HepG2 (cell line): ENCODE measurements around the gene DRC7. TPM values are rescaled to one million over a fixed set of nuclear protein-coding genes. Genes with fewer than 3 reads are reported as not detected.

ENCODE experiments used
- ATAC-seq: fragments of 200-7000 bp; cut with Tn5 transposase; 3 replicates; pipeline ENCODE4 v1.9.1; 2020; ENCODE audit warnings: mild to moderate bottlenecking, moderate library complexity
- BruUV-seq: library from RNA; stranded (reverse); fragments of 400-500 nt; replicated peaks from 2 replicates; lab custom pipeline; 2021; lab: Mats Ljungman, UMichigan
- CTCF ChIA-PET: fragments of 300-600 bp; formaldehyde crosslinking; extraction: SDS; loops from one replicate; lab custom pipeline; 2021; ENCODE audit warnings: low total read pairs, inconsistent platforms, low intra/inter-chr PET ratio; lab: Yijun Ruan, JAX
- POLR2A ChIA-PET: fragments of 350-600 bp; sonication (Branson Sonifier 250); formaldehyde crosslinking; loops from one replicate; lab custom pipeline; 2020; ENCODE audit warnings: antibody characterized with exemption, inconsistent platforms; lab: Yijun Ruan, JAX
- DNase-seq: peaks from one replicate; pipeline ENCODE4 v3.0.0-alpha.2; 2015; ENCODE audit warnings: low spot score
- FAIRE-seq: peaks from 3 replicates; lab custom pipeline; 2011; peaks lifted over from hg19 to GRCh38; lab: Jason Lieb, UNC
- H2AFZ ChIP-seq: one replicate; pipeline ENCODE4 v1.6.1; 2011; ENCODE audit warnings: low read length, inconsistent platforms
- H3K27ac ChIP-seq: fragments of 300-600 bp; 3 replicates; pipeline ENCODE4 v1.8.0; 2011; ENCODE audit warnings: mixed run types, mild to moderate bottlenecking, mixed read lengths, low read length, inconsistent platforms; ENCODE audit not compliant: insufficient read depth; ENCODE audit errors: extremely low read length
- H3K27me3 ChIP-seq, 2 experiments: fragments of 200-600 bp in 1 of 2; 2 replicates in 1 of 2; 3 replicates in 1 of 2; pipeline versions ENCODE4 v1.6.0 to v1.8.0; 2011; ENCODE audit warnings: low read length in 2 of 2, mild to moderate bottlenecking in 2 of 2, moderate library complexity in 2 of 2, inconsistent platforms in 1 of 2; ENCODE audit not compliant: insufficient read depth in 2 of 2, control insufficient read depth in 1 of 2
- H3K36me3 ChIP-seq, 2 experiments: fragments of 200-600 bp in 1 of 2; replicated peaks in 1 of 2; 2 replicates in 1 of 2; 3 replicates in 1 of 2; pipeline versions ENCODE4 v1.5.1 to v1.8.0; 2011; ENCODE audit warnings: low read length in 2 of 2, inconsistent platforms in 1 of 2; ENCODE audit not compliant: insufficient read depth in 2 of 2, control insufficient read depth in 1 of 2
- H3K4me1 ChIP-seq: 2 replicates; pipeline ENCODE4 v1.5.1; 2012; ENCODE audit warnings: low read length, inconsistent platforms; ENCODE audit not compliant: insufficient read depth
- H3K4me2 ChIP-seq: 2 replicates; pipeline ENCODE4 v1.6.0; 2011; ENCODE audit warnings: low read depth, low read length, inconsistent platforms
- H3K4me3 ChIP-seq, 3 experiments: fragments of 200-600 bp in 1 of 3; sonication (generic), shearing (Covaris generic) in 1 of 3; replicated peaks in 1 of 3; 2 replicates each; pipeline ENCODE4 v1.5.1; 2011 to 2016; ENCODE audit warnings: low read length in 3 of 3, inconsistent platforms in 2 of 3, low read depth in 2 of 3, mild to moderate bottlenecking in 2 of 3, control low read depth in 1 of 3, mixed read lengths in 1 of 3; ENCODE audit not compliant: insufficient read depth in 1 of 3
- H3K79me2 ChIP-seq: one replicate; pipeline ENCODE4 v1.6.1; 2011; ENCODE audit warnings: low read length, inconsistent platforms; ENCODE audit not compliant: insufficient read depth
- H3K9ac ChIP-seq: 2 replicates; pipeline ENCODE4 v1.6.0; 2011; ENCODE audit warnings: mild to moderate bottlenecking, low read depth, low read length, inconsistent platforms; ENCODE audit not compliant: insufficient read depth
- H3K9me3 ChIP-seq: 2 replicates; pipeline ENCODE4 v1.5.1; 2012; ENCODE audit warnings: mild to moderate bottlenecking, low read length
- H4K20me1 ChIP-seq: 2 replicates; pipeline ENCODE4 v1.6.0; 2011; ENCODE audit warnings: inconsistent platforms, mild to moderate bottlenecking, low read length, moderate library complexity; ENCODE audit not compliant: insufficient read depth
- PHF8 ChIP-seq: sonication (generic); formaldehyde crosslinking; IDR thresholded peaks from 2 replicates; pipeline ENCODE4 v1.5.0; 2020; ENCODE audit warnings: missing genetic modification reagents
- RBFOX2 ChIP-seq: fragments of 200-400 bp; formaldehyde crosslinking; IDR thresholded peaks from 2 replicates; pipeline ENCODE4 v1.6.1; 2017; ENCODE audit warnings: low read depth, mild to moderate bottlenecking, low read length
- SCMH1 ChIP-seq: sonication (generic); formaldehyde crosslinking; IDR thresholded peaks from 2 replicates; pipeline ENCODE4 v1.9.0; 2021; ENCODE audit warnings: missing genetic modification reagents, mild to moderate bottlenecking, borderline replicate concordance
- ZBTB14 ChIP-seq: sonication (generic); formaldehyde crosslinking; IDR thresholded peaks from 2 replicates; pipeline ENCODE4 v1.4.0; 2020; ENCODE audit warnings: missing genetic modification reagents
- WGBS: methylation state at CpG from one replicate; pipeline ENCODE4 v1.1.6; 2017; ENCODE audit warnings: low lambda C conversion rate; 5-methylcytosine and 5-hydroxymethylcytosine counted together
- in situ Hi-C: cut with HindIII; loops from 2 replicates; pipeline ENCODE4 v1.10.0; 2017; ENCODE audit warnings: low pct_unique_long_range_greater_than_20kb; ENCODE audit not compliant: extremely low pct_ligation_motif_present
- intact Hi-C: fragments of 100-400 bp; cut with micrococcal nuclease; formaldehyde crosslinking; loops from one replicate; pipeline ENCODE4 v1.10.0; 2022; ENCODE audit not compliant: unreplicated experiment
- polyA plus RNA-seq, 8 experiments: library from polyadenylated mRNA; depleted of rRNA in 3 of 8; stranded (reverse) in 7 of 8; unstranded in 1 of 8; fragments of >200 nt; fragmentation: Illumina TruSeq in 4 of 8; extraction: Trizol in 4 of 8; gene quantifications; 2 replicates each; pipeline versions ENCODE4 v1.2.1 to v1.2.3, GENCODE V29; 2011 to 2016; ENCODE audit warnings: low read depth in 4 of 8, missing spikeins in 1 of 8, mixed read lengths in 1 of 8; ENCODE audit not compliant: insufficient read depth in 1 of 8
- total RNA-seq, 5 experiments: library from RNA; depleted of rRNA; stranded (reverse); fragments of >200 nt; fragmentation: Illumina TruSeq; extraction: Trizol; gene quantifications; 2 replicates each; pipeline ENCODE4 v1.2.3, GENCODE V29; 2016; ENCODE audit warnings: low read depth in 1 of 5

DRC7 gene
- total and polyA plus RNA-seq, 2 of the 13 experiments (the other 11 are each of a cell fraction or from before 2014, with no cell fraction given): 2.7 to 3.4 TPM

- POLR2A ChIA-PET: no interaction called here
- no peak overlapping the region for H3K27ac ChIP-seq
Observed at GRCh38 chr16:57741660-57742191, 47.1 kb downstream of the DRC7 start.

GRCh38 chr16:57742543-57742942, 47.9 kb downstream of the DRC7 start:
- ChIA-PET CTCF (no interaction called here), POLR2A (no interaction called here)
- DNase-seq (no peak), FAIRE-seq (no peak), ATAC-seq (no peak)
- Histone ChIP-seq H3K27ac (no peak overlapping the region), H3K9ac (no peak overlapping the region), H3K27me3 (no peaks in the 10 kb centered on the region), H3K4me2 (no peak overlapping the region), H3K36me3 (peaks cover 10 to 29% of the 10 kb centered on the region in 2 experiments; a peak in 4 of 5 replicates), H3K4me1 (0 out of 2 replicates have a peak, but pooled peaks cover under 1% of the 10 kb centered on the region), H2AFZ (no peak overlapping the region), H3K4me3 (no peak overlapping the region), H3K9me3 (no peaks in the 10 kb centered on the region), H3K79me2 (no peaks in the 10 kb centered on the region), H4K20me1 (no peaks in the 10 kb centered on the region)
- intact Hi-C loops (no loop called here), in situ Hi-C loops (no loop called here)
- BruUV-seq: no TSS peak
- 87% methylated on average over 4 of the region's 4 CpGs for WGBS
- TF ChIP-seq ZBTB14 (CRISPR knock-in tag) (no peak), SCMH1 (CRISPR knock-in tag) (no peak)

More at GRCh38 chr16:57741660-57742191, 47.1 kb downstream of the DRC7 start:
- no peak overlapping the region for H2AFZ ChIP-seq
- CTCF ChIA-PET: no interaction called here
- H3K9me3 ChIP-seq: no peaks in the 10 kb centered on the region
- no peak overlapping the region for H3K4me3 ChIP-seq
- BruUV-seq: no TSS peak
- in situ Hi-C loops: no loop called here
- ATAC-seq (no peak), FAIRE-seq (no peak), DNase-seq (no peak)
- H3K79me2 ChIP-seq: no peaks in the 10 kb centered on the region
- no peak overlapping the region for H3K4me2 ChIP-seq
- TF ChIP-seq RBFOX2 (0 out of 2 replicates have a peak, but pooled peaks have one; percentile 27), PHF8 (no peak)
- H4K20me1 ChIP-seq: no peaks in the 10 kb centered on the region
- no peak overlapping the region for H3K9ac ChIP-seq
- H3K4me1 ChIP-seq: peaks cover 8% of the 10 kb centered on the region
- intact Hi-C loops: no loop called here
- H3K36me3 ChIP-seq: peaks cover 10 to 26% of the 10 kb centered on the region in 2 experiments; a peak in 4 of 5 replicates
- 97% methylated on average over 16 of the region's 16 CpGs for WGBS
- H3K27me3 ChIP-seq: no peaks in the 10 kb centered on the region
